Colonic mucosa (tissue), 4 donors: ENCODE results near the gene PITPNB. TPM values are rescaled to one million over a fixed set of nuclear protein-coding genes. Genes with fewer than 3 reads are reported as not detected.

Experiments used
- DNase-seq: peaks from one replicate; pipeline ENCODE4 v3.0.0-alpha.2; 2020
- H3K27ac ChIP-seq: fragments of 200-600 bp; one replicate; pipeline ENCODE4 v1.8.0; 2021
- H3K27me3 ChIP-seq: fragments of 200-600 bp; one replicate; pipeline ENCODE4 v1.8.0; 2021
- H3K36me3 ChIP-seq: fragments of 200-600 bp; one replicate; pipeline ENCODE4 v1.8.0; 2021
- H3K4me1 ChIP-seq: fragments of 200-600 bp; one replicate; pipeline ENCODE4 v1.8.0; 2021; ENCODE audit warnings: mild to moderate bottlenecking
- H3K4me3 ChIP-seq: fragments of 200-600 bp; one replicate; pipeline ENCODE4 v1.8.0; 2021
- H3K9ac ChIP-seq, 2 donors: one replicate each; pipeline ENCODE4 v1.7.0; 2013; ENCODE audit warnings: control low read depth in 2 of 2, low read depth in 2 of 2, low read length in 2 of 2
- H3K9me3 ChIP-seq: fragments of 200-600 bp; one replicate; pipeline ENCODE4 v1.8.0; 2021
- CTCF ChIP-seq: fragments of 200-600 bp; IDR thresholded peaks from one replicate; pipeline ENCODE4 v1.8.0; 2022; ENCODE audit warnings: antibody characterized with exemption, mild to moderate bottlenecking
- intact Hi-C: fragments of 100-400 bp; cut with DNase I; formaldehyde crosslinking; loops from one replicate; pipeline ENCODE4 v1.14.1; 2022
- total RNA-seq, 2 donors: library from RNA; stranded (reverse); fragmentation: NEBNext Ultra II Directional in 1 of 2; extraction: Animal tissue kit (Norgen Biotek cat#: 25700) in 1 of 2; gene quantifications; one replicate each; pipeline ENCODE4 v1.2.1, GENCODE V29; 2021
- donor health status: healthy.
- donor health status: DM: no; HTN: no; CAD: no.
- donor health status: DM: no; HTN: no; CAD: no.

Gene PITPNB
- total RNA-seq, 2 donors from 2014 or later = 40.0 to 51.6 TPM

GRCh38 chr22:27844656-27845591, 74.1 kb downstream of the PITPNB start:
- H3K27me3 ChIP-seq = no peaks in the 10 kb centered on the region
- intact Hi-C loops = no loop called here
- no peak for TF ChIP-seq CTCF
- no peaks in the 10 kb centered on the region for H3K4me1 ChIP-seq
- H3K9me3 ChIP-seq = no peaks in the 10 kb centered on the region
- no peak for DNase-seq
- no peak overlapping the region for H3K9ac ChIP-seq
- no peak overlapping the region for H3K27ac ChIP-seq
- H3K4me3 ChIP-seq = no peak overlapping the region
- H3K36me3 ChIP-seq = no peaks in the 10 kb centered on the region

GRCh38 chr22:27844256-27844655, 74.8 kb downstream of the PITPNB start:
- Histone ChIP-seq H3K36me3 (no peaks in the 10 kb centered on the region), H3K9ac (no peak overlapping the region), H3K9me3 (no peaks in the 10 kb centered on the region), H3K27me3 (no peaks in the 10 kb centered on the region), H3K4me1 (no peaks in the 10 kb centered on the region), H3K27ac (no peak overlapping the region), H3K4me3 (no peak overlapping the region)
- no peak for DNase-seq
- intact Hi-C loops = no loop called here
- no peak for TF ChIP-seq CTCF

GRCh38 chr22:27843441-27843840, 75.6 kb downstream of the PITPNB start:
- Histone ChIP-seq H3K27ac (no peak overlapping the region), H3K4me3 (no peak overlapping the region), H3K9me3 (no peaks in the 10 kb centered on the region), H3K4me1 (no peaks in the 10 kb centered on the region), H3K9ac (no peak overlapping the region), H3K36me3 (no peaks in the 10 kb centered on the region), H3K27me3 (no peaks in the 10 kb centered on the region)
- intact Hi-C loops = no loop called here
- no peak for DNase-seq
- no peak for TF ChIP-seq CTCF

GRCh38 chr22:27842669-27843431, 76.2 kb downstream of the PITPNB start:
- no peaks in the 10 kb centered on the region for H3K4me1 ChIP-seq
- no peaks in the 10 kb centered on the region for H3K36me3 ChIP-seq
- no peak for DNase-seq
- no peak for TF ChIP-seq CTCF
- no peak overlapping the region for H3K9ac ChIP-seq
- H3K9me3 ChIP-seq = no peaks in the 10 kb centered on the region
- H3K27me3 ChIP-seq = no peaks in the 10 kb centered on the region
- intact Hi-C loops = no loop called here
- no peak overlapping the region for H3K27ac ChIP-seq
- no peak overlapping the region for H3K4me3 ChIP-seq

- no peak for DNase-seq
- no peak for TF ChIP-seq CTCF
- intact Hi-C loops = no loop called here
Observed at GRCh38 chr22:27842201-27842600, 76.9 kb downstream of the PITPNB start.

More at GRCh38 chr22:27842201-27842600, 76.9 kb downstream of the PITPNB start:
- Histone ChIP-seq H3K4me1 (no peaks in the 10 kb centered on the region), H3K27ac (no peak overlapping the region), H3K36me3 (no peaks in the 10 kb centered on the region), H3K27me3 (no peaks in the 10 kb centered on the region), H3K9me3 (no peaks in the 10 kb centered on the region), H3K4me3 (no peak overlapping the region), H3K9ac (no peak overlapping the region)
